Right ventricle myocardium inferior (tissue), 1 donor: ENCODE results near the gene ROBO2. TPM values are rescaled to one million over a fixed set of nuclear protein-coding genes. Genes with fewer than 3 reads are reported as not detected.

Experiments used
- ATAC-seq: fragments of 200-7000 bp; cut with Tn5 transposase; one replicate; pipeline ENCODE4 v1.9.1; 2020; ENCODE audit warnings: mild to moderate bottlenecking, moderate library complexity
- DNase-seq: peaks from one replicate; pipeline ENCODE4 v3.0.0; 2021; ENCODE audit errors: missing footprints
- intact Hi-C: fragments of 100-400 bp; cut with DNase I; formaldehyde crosslinking; loops from one replicate; pipeline ENCODE4 v1.11.0; 2022
- long read RNA-seq: library from polyadenylated mRNA; unstranded; transcript quantifications from one replicate; pipeline ENCODE4 v2.0.0, GENCODE V29; 2021
- total RNA-seq: library from RNA; stranded (reverse); fragmentation: NEBNext Ultra II Directional; extraction: Animal tissue kit (Norgen Biotek cat#: 25700); gene quantifications from one replicate; pipeline ENCODE4 v1.2.1, GENCODE V29; 2021
- donor health status: DM: no; HTN: yes; CAD: no; lungs with severe emphysema.

Gene ROBO2, protein sequence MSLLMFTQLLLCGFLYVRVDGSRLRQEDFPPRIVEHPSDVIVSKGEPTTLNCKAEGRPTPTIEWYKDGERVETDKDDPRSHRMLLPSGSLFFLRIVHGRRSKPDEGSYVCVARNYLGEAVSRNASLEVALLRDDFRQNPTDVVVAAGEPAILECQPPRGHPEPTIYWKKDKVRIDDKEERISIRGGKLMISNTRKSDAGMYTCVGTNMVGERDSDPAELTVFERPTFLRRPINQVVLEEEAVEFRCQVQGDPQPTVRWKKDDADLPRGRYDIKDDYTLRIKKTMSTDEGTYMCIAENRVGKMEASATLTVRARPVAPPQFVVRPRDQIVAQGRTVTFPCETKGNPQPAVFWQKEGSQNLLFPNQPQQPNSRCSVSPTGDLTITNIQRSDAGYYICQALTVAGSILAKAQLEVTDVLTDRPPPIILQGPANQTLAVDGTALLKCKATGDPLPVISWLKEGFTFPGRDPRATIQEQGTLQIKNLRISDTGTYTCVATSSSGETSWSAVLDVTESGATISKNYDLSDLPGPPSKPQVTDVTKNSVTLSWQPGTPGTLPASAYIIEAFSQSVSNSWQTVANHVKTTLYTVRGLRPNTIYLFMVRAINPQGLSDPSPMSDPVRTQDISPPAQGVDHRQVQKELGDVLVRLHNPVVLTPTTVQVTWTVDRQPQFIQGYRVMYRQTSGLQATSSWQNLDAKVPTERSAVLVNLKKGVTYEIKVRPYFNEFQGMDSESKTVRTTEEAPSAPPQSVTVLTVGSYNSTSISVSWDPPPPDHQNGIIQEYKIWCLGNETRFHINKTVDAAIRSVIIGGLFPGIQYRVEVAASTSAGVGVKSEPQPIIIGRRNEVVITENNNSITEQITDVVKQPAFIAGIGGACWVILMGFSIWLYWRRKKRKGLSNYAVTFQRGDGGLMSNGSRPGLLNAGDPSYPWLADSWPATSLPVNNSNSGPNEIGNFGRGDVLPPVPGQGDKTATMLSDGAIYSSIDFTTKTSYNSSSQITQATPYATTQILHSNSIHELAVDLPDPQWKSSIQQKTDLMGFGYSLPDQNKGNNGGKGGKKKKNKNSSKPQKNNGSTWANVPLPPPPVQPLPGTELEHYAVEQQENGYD (N-terminal part only)
- 0.14 TPM for total RNA-seq
- long read RNA-seq, result 0 reads

DNA sequence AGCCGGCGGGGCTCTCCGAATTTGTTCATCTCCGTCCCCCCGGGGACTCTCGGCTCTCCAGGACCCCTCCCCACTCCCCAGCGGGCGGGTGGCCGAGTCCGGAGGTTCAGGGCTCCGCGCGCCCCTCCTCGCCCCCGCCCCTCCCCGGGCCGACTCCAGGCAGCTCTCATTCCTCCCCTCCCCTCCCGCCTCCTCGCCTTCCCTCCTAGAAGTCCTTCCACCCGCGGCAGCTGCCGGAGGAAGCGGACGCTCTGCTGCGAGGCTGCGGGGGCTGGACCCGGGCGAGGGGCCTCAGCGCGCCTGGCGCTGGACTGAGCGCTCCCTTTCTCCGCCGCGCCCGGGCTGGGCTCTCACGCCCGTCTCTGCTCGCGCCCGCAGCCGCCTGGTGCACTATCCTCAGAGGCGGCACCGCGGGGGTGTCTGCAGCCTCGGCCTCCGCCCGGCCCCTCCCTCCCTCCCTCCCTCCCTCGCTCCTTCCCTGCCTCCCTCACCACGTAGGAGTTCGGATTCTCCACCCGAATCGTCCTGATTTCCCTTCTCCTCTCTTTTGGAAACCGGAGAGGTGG is at the start of gene ROBO2:
Gene ROBO2, plus strand, starts transcription at position 494 of the 566 bp plus-strand sequence. CDS start 687 bp downstream, outside the sequence.
- ATAC-seq (peak; percentile 67), DNase-seq (peak; percentile 60)
- intact Hi-C loops, result loop anchor here (2.0 to 5.0 kb wide), 2 partner anchors 215 to 1603 kb away; no protein-coding TSS in a partner anchor

DNA sequence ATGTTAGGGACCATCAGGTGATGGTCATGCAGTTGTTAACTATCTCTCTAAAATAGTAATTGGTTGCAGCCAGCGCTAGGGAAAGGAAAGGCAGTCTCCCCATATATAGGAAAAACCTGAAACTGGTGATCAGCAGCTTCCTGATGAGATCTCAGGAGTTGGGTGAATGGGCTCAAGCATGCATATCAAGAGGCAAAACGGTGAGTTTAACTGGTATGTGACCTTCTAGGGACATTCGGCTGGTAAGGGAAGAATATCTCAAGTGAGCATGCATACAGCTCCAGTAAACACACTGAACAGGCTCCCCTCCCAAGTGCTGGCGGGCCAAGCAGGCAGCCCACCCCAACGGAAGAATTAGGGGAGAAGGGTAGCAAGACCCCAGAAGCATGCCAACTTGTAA is 49.3 kb upstream of the ROBO2 start:
- ATAC-seq (no peak), DNase-seq (no peak)
- intact Hi-C loops, result no loop called here

DNA sequence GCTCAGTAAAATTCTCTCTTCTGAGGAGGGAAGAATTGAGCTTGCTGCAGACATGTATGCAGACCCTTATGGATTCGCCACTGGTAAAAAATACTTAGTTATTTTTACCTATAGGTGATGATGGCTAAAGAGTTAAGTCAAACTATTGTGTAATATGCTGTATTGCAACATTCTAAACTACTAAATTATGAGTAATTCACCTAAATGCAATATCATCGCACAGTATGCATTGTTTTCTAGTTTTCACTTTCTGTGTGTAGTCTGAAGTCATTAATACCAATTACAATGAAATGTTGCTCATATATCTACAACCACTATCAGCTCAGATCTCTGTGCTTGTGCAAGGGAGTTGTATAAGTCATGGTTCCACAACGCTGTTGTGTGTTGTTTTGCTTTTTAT is 48.7 kb upstream of the ROBO2 start:
- ATAC-seq (no peak), DNase-seq (no peak)
- intact Hi-C loops, result no loop called here

DNA sequence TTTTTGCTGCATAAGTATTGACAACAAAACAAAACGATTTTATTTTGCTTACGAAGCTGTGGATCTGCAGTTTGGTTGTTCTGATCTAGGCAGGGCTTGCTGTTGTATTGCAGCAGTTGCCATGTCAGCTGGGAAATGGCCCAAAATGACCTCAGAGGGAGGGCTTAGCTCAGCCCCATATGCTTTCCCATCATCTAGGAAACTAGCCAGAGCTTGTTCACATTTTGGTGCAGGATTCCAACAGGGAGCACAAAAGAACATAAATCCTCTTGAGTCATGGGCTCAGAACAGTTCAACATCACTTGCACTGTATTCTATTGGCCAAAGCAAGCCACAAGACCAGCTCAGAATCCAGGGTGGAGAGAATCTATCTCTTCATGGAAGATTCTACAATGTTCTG is 42.2 kb upstream of the ROBO2 start:
- intact Hi-C loops, result no loop called here
- DNase-seq (no peak), ATAC-seq (no peak)

DNA sequence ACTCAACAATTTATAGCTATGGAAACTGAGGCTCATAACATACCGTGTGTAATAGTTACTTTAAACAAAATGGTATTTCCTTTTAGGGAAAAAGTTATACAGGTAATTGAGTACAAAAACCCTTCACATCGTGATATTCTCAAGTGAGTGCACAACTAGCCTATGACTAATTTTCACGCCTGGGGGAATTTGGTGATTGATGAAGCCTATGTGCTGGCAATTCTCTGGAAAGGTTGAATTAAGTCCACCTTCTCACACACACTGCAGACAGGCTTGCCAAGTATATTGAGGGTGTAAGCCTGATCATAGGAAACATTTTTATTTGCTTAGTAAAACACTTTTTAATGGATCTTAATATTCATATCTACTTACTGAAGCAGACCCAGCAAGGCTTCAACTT is 41.3 kb upstream of the ROBO2 start:
- DNase-seq (no peak), ATAC-seq (no peak)
- intact Hi-C loops, result no loop called here

DNA sequence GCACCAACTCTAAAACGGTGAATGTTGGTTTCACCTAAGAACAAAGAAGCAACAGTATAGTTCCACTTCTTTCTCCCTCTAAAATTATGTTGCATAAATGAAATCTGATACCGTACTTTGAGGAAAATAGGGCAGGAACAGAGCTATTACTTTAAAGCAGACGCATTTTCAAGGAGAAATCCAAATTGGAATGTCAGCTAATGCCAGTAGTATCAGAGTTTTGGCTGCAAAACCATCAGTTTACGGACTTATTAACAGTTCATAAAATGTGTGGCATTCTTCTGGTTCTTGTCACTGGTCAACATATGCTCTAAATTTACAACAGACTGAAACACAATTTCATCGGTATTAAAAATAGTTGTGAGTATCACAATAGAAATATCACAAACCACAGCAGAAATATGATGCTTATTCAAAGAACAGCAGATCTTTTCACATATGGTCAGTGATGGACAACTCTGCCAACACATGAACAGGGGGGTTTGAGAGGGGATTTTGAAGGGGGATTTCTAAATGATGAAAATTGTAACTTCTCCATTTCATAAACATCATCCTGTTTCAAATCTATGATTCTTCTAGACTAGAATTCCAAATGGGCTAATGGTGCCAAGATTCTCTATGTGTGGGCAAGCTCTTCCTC is 38.7 kb upstream of the ROBO2 start:
- intact Hi-C loops, result no loop called here
- no peak for ATAC-seq
- DNase-seq, result no peak

DNA sequence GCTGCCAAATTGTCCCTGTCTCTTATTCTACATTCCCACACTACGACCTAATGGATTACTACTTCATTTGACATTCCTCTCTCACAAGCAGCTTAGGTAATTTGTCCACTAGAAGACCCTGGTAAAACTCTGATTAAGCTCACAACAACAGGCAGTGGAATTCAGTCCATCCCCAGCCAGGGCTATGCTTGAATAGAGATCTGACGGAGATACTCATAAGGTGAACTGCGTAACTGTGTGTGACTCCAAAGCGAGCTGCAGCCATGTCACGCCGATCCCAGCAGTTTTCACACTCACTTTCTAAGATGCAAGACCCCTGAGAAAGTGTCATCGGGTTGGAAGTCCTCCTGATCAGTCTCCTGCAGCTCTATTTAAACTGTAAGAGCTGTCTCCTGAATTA is 25.7 kb upstream of the ROBO2 start:
- DNase-seq, result no peak
- ATAC-seq, result no peak
- intact Hi-C loops, result no loop called here

DNA sequence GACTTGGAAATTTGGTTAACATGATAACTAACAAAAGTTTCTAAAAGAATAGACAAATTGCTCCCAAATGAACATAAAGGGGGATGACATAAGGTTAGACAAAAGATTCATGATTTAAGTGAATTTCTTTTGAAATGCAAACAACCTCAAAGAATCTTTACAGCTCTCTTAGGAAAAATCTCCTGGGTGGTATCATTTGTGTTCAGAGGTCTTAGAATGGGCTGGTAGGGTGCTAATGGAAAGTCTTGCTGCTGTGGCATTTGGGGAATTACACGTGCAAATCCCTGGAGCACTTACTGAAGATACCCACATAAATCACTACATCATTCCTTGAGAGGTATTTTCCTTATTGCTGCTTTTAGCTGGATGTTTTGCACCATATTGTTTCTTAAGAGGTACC is 14.4 kb upstream of the ROBO2 start:
- intact Hi-C loops, result no loop called here
- ATAC-seq (no peak), DNase-seq (no peak)

DNA sequence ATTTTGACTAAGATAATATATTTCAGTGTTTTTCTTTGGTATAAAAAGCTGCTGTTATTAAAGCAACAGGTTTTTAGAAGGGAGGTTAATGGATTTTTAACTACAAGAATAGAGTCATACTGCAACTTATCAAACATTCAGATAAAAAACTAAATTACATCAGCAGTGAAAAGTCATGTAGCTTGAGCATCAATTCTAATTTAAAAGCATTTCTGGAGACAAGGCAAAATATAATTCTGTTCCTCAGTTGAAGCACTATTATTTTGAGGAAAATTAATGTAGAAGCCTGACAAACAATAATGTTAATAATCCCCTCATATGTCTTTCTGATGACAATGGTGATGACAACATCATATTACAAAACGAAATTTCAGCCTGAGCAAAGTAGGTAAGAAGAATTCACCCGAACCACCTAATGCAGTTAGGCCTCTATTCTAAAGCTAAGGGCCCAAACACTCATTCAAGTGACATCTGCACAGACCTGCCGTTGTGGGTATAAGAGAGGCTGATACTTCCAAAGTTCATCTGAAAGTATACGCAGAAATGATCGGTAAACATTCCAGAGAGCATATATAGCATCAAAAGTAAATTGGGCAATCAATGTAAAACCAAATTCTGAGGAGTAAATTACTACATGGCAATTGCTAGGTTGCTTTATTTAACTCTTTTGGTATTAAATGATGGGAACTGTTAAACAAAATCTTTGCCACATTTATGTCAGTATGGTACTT is 12.8 kb upstream of the ROBO2 start:
- DNase-seq, result no peak
- intact Hi-C loops, result no loop called here
- no peak for ATAC-seq

DNA sequence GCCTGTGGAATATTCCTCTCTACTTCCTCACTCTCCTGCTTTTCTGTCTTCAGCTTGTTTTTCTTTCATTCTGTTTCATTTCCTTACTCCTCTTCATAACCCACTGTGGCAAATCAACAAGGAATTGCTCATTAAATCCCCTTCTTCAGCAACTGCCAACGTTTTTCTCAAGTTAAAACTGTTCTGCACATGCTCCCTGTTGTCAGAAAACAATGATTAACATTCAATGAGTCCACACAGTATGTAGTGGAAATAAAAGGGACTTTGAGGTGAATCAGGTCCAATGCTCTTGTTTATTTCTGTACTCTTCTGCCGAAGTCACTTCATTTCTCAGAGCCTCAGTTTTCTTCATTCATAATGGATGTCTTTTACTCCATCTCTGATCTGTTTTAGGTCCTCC is 11.9 kb upstream of the ROBO2 start:
- intact Hi-C loops, result no loop called here
- no peak for DNase-seq
- no peak for ATAC-seq

DNA sequence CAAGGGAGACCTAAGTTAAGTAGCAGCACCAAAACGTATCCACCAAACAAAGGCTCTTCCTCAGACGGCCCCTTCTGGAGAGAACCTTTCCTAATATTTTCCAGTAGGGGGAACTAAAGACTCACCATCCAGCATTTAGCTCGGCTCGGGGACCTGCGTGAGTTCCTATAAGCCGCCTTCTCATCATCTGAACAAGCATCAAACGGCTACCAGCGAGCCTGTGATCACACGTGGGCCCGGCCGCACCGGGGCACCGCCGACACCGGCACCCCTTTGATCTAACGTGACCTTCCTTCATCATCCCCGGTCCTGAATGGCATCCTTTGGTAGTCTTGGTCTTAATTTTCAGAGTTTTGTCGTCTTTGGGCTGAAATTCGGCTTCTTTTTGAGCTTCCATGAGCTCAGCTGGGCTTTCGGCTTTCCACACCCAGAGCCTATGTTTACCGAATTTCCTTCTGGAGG is 1.4 kb upstream of the ROBO2 start:
- ATAC-seq (peak; percentile 92), DNase-seq (peak; percentile 74)
- intact Hi-C loops, result loop anchor here (2.0 to 5.0 kb wide), 2 partner anchors 216 to 1604 kb away; no protein-coding TSS in a partner anchor

DNA sequence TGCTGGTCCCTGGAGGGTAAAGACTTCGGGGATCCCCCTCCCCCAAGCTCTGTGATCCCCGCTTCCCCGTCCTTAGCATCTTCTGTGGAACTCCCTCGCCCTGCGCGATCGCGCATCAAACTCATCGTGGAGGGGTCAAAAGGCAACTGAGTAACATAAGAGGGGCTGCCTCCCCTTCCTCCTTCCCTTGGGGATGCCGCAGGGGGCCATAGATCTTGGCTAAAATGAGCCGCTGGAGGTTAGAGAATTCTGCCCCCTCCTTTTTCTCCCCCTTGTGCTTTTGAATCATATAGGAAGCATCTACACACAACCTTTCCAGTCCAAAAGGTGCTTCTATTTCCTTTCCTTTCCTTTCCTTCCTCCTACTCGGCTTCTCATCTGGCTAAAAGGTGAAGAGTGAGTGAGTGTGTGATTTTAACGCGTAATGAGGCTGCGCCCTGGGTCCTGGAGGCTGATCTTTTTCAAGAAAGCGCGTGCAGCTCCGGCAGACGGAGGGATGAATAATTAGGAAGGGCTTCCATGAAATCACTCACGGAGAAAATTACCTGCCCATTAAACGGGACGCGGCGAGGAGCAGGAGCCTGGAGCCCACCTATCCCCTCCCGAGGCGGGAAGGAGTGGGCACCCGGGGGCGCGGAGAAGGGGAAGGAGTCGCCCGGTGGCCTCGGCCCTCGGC is 831 bp upstream of the ROBO2 start:
- intact Hi-C loops, result loop anchor here (2.0 to 5.0 kb wide), 2 partner anchors 216 to 1603 kb away; no protein-coding TSS in a partner anchor
- DNase-seq (no peak), ATAC-seq (peak; percentile 45)

DNA sequence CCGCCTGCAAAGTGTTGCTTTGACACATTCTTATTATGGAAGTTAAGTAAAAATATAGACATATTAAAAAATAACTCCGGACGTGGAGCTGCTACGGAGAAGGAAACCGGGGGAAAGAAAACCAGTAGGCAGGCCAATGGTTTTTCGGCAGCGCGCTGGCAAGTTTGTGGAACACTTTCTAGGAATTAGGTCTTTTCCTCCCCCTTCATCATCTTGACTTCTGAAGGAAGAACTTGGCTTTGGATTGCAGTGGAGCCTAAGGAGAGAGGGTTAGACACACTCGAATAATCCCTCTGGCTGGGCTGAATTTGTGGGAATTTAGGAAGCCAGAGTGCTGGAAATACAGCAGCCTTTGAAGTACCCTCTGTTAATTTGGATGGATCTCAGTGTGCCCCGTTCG is 317 bp downstream of the ROBO2 start:
- intact Hi-C loops, result no loop called here
- DNase-seq (peak; percentile 45), ATAC-seq (no peak)

DNA sequence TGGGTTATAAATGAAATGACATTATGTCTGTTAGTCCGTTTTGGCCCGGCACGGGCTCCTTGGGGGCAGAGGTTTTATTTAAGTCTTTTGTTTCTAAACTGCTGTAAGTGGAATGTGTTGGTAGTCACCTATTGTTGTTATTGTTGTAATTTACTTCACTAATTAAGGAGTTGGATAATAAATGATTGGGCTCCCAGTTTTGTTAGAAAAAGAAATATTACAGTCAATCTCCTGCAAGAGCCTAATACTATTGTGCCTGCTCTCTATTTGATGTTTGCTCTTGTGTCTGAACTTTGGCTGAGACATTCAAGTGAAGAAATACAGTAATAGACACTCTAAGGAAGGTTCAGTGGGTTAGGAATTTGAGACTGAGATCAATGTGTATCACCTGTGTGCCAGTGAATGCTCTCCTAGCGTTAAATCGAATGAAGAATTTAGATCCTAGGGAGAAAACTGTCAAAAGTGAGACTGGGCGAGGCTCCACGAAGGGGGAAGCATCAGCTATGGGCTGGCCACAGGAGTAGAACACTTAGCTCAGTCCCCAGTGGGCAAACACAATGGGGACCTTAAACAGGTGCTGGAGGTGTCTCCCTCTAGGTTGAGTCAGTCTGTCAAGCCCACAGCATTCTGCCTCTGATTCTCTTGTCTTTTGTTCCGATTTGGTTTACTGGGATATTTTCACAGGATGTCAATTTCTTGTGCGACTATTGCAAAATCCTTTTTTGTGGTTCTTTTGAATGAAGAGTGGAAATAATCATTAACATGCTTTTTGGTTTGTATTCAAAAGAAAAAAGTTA is 1.2 kb downstream of the ROBO2 start:
- DNase-seq (no peak), ATAC-seq (no peak)
- intact Hi-C loops, result no loop called here

DNA sequence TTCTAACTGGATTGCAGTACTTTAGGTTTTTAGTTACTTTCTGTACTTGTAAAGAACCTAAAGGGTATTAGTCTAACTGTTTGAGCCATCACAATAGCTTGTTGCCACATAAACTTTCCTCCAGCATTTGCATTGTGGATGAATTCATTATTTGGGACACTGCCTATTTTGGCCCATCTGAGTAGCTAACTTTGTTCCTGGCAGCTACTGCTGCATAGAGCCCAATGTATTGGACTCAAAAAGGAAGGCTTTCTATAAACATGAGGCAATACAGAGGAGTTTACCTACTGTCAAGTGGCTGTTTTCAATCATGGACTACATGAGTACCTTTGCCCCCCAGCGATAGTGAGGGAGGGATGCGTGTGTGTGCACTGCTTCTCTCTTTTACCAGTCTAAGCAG is 1.9 kb downstream of the ROBO2 start:
- DNase-seq (no peak), ATAC-seq (no peak)
- intact Hi-C loops, result no loop called here

DNA sequence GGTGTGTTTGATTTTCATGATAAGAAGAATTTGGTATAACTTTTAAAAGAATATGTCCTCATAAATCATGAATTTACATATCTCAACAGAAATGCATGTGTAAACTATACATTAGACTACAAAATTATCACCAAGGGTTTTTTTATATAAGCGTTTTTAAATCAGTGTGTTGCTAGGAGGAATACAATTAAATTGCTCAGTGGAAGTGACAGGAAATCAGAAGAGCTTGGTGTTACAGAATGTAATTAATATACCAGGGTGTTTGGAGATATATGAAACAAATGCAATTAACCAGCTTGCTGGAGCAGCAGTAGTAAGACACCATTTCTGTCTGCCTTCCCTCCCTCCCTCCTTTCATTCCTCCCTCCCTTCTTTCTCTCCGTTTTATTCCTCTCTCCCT is 2.4 kb downstream of the ROBO2 start:
- no peak for DNase-seq
- intact Hi-C loops, result no loop called here
- no peak for ATAC-seq

DNA sequence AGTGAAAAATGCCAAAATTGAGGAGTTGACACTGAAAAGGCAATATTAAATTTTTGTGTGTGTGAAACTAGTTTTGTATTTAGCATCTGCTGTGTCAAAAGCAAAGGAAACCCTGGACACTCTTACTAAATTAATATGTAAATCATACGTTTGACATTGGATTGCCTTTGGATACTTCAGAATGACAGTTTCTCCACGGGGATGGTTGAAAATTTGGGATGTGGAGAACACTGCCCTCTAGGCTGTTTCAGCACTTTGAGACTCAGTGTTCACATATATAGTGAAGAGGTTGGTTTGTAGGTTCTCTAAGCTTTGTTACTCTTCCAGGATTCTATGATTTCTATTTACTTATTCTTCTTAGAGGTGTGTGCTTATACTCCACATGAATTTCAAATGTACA is 3.0 kb downstream of the ROBO2 start:
- intact Hi-C loops, result no loop called here
- ATAC-seq (no peak), DNase-seq (no peak)
